ENCODE results near the gene DUSP21.

Gene DUSP21

DNA sequence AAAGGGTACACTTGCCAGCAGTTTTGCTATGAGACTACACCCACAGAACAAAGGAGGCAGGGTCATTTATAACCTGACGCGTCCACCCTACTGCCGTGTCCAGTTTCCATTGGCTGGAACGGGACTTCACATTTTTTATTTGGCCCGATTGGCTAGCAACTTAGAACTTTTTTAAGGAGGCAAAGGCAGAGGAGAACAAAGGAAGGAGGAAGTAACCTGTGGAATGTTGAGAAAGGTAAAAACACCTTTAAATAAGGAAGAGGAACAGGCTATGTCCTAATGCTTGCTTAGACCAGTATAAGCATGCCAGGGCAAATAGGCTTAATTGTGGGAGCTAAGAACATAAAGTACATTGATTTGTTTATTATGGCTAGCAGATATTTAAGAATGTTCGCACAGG is 47.8 kb downstream of the DUSP21 start:
- DNase-seq (ENCODE audit: low spot score), result no peak
- TF ChIP-seq, protein P1, sequence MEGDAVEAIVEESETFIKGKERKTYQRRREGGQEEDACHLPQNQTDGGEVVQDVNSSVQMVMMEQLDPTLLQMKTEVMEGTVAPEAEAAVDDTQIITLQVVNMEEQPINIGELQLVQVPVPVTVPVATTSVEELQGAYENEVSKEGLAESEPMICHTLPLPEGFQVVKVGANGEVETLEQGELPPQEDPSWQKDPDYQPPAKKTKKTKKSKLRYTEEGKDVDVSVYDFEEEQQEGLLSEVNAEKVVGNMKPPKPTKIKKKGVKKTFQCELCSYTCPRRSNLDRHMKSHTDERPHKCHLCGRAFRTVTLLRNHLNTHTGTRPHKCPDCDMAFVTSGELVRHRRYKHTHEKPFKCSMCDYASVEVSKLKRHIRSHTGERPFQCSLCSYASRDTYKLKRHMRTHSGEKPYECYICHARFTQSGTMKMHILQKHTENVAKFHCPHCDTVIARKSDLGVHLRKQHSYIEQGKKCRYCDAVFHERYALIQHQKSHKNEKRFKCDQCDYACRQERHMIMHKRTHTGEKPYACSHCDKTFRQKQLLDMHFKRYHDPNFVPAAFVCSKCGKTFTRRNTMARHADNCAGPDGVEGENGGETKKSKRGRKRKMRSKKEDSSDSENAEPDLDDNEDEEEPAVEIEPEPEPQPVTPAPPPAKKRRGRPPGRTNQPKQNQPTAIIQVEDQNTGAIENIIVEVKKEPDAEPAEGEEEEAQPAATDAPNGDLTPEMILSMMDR (IDR thresholded peaks at IDR 0.05; ENCODE audit: extremely low read depth, missing control alignments), result no peak

All from GM20000 (cell line).